Endothelial cell (in vitro differentiated cells): Measurements from ENCODE around the gene ACACA. TPM values are rescaled to one million over a fixed set of nuclear protein-coding genes. Genes with fewer than 3 reads are reported as not detected.

Experiments used
- DNase-seq: peaks from one replicate; pipeline ENCODE4 v3.0.0; 2021; ENCODE audit warnings: low spot score
- H3K27ac Mint-ChIP-seq: one replicate; pipeline ENCODE4 v1.8.0; 2021; ENCODE audit warnings: mixed read lengths, inconsistent platforms; ENCODE audit not compliant: unreplicated experiment
- H3K27me3 Mint-ChIP-seq: one replicate; pipeline ENCODE4 v1.8.0; 2021; ENCODE audit warnings: mild to moderate bottlenecking, moderate library complexity, mixed read lengths, inconsistent platforms; ENCODE audit not compliant: unreplicated experiment
- H3K36me3 Mint-ChIP-seq: one replicate; pipeline ENCODE4 v1.8.0; 2021; ENCODE audit warnings: mild to moderate bottlenecking, low read depth, mixed read lengths, inconsistent platforms; ENCODE audit not compliant: unreplicated experiment
- H3K4me1 Mint-ChIP-seq: one replicate; pipeline ENCODE4 v1.8.0; 2021; ENCODE audit warnings: mild to moderate bottlenecking, mixed read lengths, inconsistent platforms; ENCODE audit not compliant: unreplicated experiment
- H3K4me3 Mint-ChIP-seq: one replicate; pipeline ENCODE4 v1.8.0; 2021; ENCODE audit warnings: mild to moderate bottlenecking, mixed read lengths, inconsistent platforms; ENCODE audit not compliant: unreplicated experiment
- H3K9me3 Mint-ChIP-seq: one replicate; pipeline ENCODE4 v1.8.0; 2021; ENCODE audit warnings: mixed read lengths, inconsistent platforms; ENCODE audit not compliant: unreplicated experiment
- CTCF ChIP-seq: fragments of 200-600 bp; sonication (generic); IDR thresholded peaks from one replicate; pipeline ENCODE4 v1.5.0; 2021; ENCODE audit warnings: antibody characterized with exemption; ENCODE audit not compliant: unreplicated experiment
- total RNA-seq: library from RNA; stranded (reverse); fragmentation: NEBNext Ultra II Directional; extraction: Animal tissue kit (Norgen Biotek cat#: 25700); gene quantifications from one replicate; pipeline ENCODE4 v1.2.1, GENCODE V29; 2021; ENCODE audit not compliant: unreplicated experiment

ACACA gene
- total RNA-seq, 1 donor from 2014 or later: 91.5 TPM

GRCh38 chr17:37373530-37374159 is 33.0 kb downstream of the ACACA start:
- peak; percentile 58 for TF ChIP-seq CTCF
- Mint-ChIP-seq H3K27me3 (no peaks in the 10 kb centered on the region), H3K4me3 (no peak overlapping the region), H3K27ac (no peak overlapping the region), H3K9me3 (no peaks in the 10 kb centered on the region), H3K4me1 (no peaks in the 10 kb centered on the region), H3K36me3 (no peaks in the 10 kb centered on the region)
- DNase-seq: peak; percentile 63

- no peak for DNase-seq
- H3K27me3 Mint-ChIP-seq: no peaks in the 10 kb centered on the region
- H3K36me3 Mint-ChIP-seq: no peaks in the 10 kb centered on the region
- no peaks in the 10 kb centered on the region for H3K4me1 Mint-ChIP-seq
- H3K9me3 Mint-ChIP-seq: no peaks in the 10 kb centered on the region
- no peak overlapping the region for H3K4me3 Mint-ChIP-seq
- no peak overlapping the region for H3K27ac Mint-ChIP-seq
- TF ChIP-seq CTCF: no peak
These were observed 38.1 kb downstream of the ACACA start for GRCh38 chr17:37368577-37368976.

GRCh38 chr17:37365589-37365988 is 41.0 kb downstream of the ACACA start:
- Mint-ChIP-seq H3K27me3 (no peaks in the 10 kb centered on the region), H3K36me3 (no peaks in the 10 kb centered on the region), H3K9me3 (no peaks in the 10 kb centered on the region), H3K27ac (no peak overlapping the region), H3K4me3 (no peak overlapping the region), H3K4me1 (peaks cover 2% of the 10 kb centered on the region)
- DNase-seq: no peak
- TF ChIP-seq CTCF: no peak

- Mint-ChIP-seq H3K9me3 (no peaks in the 10 kb centered on the region), H3K4me1 (peaks cover 23% of the 10 kb centered on the region), H3K27ac (no peak overlapping the region), H3K27me3 (peaks cover 5% of the 10 kb centered on the region), H3K4me3 (no peak overlapping the region), H3K36me3 (no peaks in the 10 kb centered on the region)
- TF ChIP-seq CTCF: no peak
- DNase-seq: no peak
These were observed 45.1 kb downstream of the ACACA start for GRCh38 chr17:37361543-37361942.

- H3K36me3 Mint-ChIP-seq: no peaks in the 10 kb centered on the region
- TF ChIP-seq CTCF: no peak
- H3K27me3 Mint-ChIP-seq: peaks cover 5% of the 10 kb centered on the region
- H3K4me3 Mint-ChIP-seq: no peak overlapping the region
- H3K4me1 Mint-ChIP-seq: peaks cover 23% of the 10 kb centered on the region
- no peak for DNase-seq
- H3K27ac Mint-ChIP-seq: no peak overlapping the region
- H3K9me3 Mint-ChIP-seq: no peaks in the 10 kb centered on the region
These were observed 46.0 kb downstream of the ACACA start for GRCh38 chr17:37360632-37361031.
